HG02943 (cell line): ENCODE data around the gene CCDC97.

ENCODE experiments used
- ATAC-seq: cut with Tn5 transposase; IDR thresholded peaks from one replicate; pipeline ENCODE4 v1.9.1; 2021; ENCODE audit warnings: mild to moderate bottlenecking, low read depth, moderate library complexity; ENCODE audit not compliant: unreplicated experiment

The CCDC97 gene

GRCh38 chr19:41297628-41298347, 12.2 kb upstream of the CCDC97 start:
- peak; percentile 67 for ATAC-seq

DNA sequence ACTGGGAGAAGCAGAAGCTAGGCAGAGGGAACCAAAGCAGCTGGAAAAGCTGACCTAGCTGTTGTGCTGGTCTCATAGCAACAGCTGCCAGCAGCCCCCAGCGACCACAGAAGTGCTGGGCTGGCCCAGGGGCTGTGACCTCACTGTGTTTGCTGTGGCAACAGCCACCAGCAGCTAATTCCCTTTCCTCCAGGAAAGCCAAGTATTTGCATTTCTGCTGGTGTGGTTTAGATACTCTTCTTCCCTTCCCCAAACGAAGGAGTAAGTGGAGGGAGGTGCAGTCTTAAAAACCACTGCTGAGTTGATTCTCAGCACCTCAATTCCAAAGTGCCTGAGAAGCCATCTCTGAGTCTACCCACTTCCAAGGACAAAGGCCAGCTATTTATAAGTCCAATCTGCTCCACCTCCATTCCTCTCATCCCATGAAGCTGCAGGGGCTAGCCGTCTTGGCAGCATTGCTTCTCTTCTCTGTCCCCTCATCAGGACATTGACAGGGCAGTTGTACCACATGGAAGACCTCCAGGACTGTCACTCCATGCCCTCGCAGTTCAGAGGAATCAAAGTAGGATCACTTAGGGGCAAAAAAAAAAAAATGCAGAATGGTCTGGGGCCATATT, 11.5 kb upstream of the CCDC97 start:
- ATAC-seq = peak; percentile 31

GRCh38 chr19:41299046-41299754, 10.8 kb upstream of the CCDC97 start:
- ATAC-seq = no peak

- ATAC-seq = no peak
Measured at GRCh38 chr19:41299755-41300089, 10.2 kb upstream of the CCDC97 start.

- ATAC-seq = no peak
Measured at GRCh38 chr19:41300555-41300954, 9.4 kb upstream of the CCDC97 start.

DNA sequence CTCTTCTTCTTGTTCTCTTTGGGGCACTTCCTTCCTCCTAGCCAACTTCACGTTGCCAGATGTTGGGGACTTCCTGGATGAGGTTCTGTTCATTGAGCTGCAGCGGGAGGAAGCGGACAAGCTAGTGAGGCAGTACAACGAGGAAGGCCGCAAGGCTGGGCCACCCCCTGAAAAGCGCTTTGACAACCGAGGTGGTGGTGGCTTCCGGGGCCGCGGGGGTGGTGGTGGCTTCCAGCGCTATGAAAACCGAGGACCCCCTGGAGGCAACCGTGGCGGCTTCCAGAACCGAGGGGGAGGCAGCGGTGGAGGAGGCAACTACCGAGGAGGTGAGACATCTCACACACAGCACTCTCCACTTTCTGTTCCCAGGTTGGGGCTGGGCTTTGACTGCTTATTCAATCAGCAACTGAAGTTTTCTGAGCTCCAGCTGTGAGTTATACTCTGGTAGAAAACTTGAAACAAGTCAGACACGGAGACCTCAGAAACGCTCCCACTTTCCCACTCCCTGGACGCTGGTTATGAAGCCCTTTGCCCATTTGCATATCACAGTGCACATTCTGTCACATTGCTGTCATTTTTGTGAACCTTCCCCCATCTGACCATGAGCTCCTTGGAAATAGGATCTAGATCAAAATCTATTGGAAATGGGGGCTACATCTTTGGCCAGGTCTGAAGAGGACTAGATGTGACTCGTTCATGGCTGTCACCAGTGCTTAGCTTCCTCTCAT, 7.2 kb upstream of the CCDC97 start:
- ATAC-seq = no peak

DNA sequence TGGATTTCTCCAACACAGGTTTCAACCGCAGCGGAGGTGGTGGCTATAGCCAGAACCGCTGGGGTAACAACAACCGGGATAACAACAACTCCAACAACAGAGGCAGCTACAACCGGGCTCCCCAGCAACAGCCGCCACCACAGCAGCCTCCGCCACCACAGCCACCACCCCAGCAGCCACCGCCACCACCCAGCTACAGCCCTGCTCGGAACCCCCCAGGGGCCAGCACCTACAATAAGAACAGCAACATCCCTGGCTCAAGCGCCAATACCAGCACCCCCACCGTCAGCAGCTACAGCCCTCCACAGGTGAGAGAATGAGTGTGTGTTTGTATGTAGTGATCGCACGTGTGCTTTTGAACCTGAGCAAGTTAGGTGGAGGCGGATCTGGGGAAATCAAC, 6.0 kb upstream of the CCDC97 start:
- no peak for ATAC-seq

GRCh38 chr19:41304706-41305483, 5.1 kb upstream of the CCDC97 start:
- ATAC-seq = no peak

GRCh38 chr19:41305927-41306793, 3.8 kb upstream of the CCDC97 start:
- ATAC-seq = no peak

DNA sequence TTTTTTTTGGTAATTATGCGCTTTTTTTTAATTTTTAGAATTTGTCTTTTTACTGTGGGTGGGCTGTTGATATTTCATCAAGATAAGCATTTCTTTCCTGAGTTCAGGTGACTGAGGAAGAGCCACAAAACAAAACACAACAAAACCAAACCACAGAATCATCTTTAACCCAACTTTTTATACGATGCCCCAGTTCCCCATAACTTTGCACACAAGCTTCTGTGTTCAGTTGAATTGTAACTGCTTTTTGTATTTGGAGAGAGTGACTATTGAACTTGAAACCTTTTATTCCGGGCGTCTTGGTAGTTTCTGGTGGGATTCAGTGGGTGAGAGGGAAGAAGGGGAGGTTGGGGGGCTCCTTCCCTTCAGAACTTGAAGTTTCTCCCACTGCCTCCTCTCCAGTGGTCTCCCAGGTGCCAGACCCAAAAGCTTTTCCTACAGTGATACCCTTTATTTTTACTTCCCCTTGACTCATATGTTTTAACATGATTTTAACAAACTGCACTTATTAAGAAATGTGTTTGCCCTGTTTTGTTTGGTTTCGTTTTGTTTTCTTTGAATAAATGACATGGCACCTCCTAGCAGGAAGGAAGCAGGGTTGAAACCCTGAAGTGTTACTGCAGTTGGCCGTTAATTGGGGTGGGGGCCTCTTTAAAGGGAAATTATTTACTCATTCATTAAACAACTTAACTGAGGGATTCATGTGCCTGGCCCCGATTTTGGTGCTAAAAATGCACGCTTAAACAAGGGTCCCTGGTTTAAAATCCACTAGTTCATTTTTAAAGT, 2.7 kb upstream of the CCDC97 start:
- no peak for ATAC-seq

DNA sequence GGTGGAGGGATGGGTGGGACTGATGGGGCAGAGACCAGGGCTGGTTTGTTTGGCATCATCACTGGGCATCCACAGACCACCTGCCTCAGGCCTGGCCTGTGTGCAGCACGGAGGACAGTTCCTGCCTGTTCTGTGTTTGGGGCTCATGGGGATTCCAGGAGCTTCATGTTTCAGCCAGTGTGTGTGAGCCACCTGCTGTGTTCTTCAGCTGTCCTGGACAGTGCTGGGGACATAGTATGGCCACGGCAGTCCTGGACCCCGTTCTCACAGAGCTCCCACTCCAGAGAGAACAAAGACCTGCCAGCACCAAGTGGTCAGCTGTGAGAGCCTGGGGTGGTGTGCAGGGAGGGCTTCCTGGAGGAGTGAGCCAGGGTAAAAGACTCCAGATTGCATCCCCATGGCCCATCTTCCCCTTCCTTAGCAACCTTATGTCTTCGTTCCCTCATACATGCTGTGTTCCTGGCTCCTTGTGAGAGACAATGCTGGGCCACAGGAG, 2.0 kb upstream of the CCDC97 start:
- ATAC-seq = no peak

- no peak for ATAC-seq
Measured at GRCh38 chr19:41308450-41309179, 1.4 kb upstream of the CCDC97 start.

DNA sequence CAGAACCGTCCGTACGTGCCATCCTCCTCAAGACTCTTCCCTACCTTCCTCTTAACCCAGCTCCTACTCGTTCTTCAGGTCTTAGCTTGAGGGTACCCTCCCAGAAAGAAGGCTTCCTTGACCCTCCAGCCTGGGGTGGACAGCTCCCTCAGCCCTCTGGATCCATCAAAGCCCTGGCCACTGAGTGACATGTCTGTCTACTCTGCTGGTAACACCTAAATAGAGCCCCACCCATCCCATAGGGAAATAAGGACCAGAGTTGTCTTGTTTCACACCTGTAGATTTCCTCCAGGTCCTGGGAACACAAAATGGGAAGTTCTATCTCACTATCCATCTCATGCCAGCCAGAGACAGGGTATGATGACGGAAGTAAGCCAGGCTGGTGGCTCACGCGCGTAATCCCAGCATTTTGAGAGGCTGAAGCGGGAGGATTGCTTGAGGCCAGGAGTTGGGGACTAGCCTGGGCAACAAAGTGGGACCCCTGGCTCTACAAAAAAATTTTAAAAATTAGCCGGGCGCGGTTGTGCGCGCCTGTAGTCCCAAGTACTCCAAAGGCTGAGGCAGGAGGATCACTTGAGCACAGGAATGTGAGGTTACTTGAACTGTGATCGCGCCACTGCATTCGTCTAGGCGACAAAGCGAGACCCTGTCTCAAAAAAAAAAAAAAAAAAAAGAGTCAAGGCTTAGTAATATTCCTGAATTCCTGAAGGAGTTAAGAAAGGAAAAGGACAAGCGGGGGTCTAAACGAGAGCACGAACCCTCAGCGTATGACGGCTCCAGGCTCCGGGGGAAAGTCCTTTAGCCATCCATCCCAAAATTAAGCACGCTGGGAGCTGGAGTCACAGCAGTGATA, 566 bp upstream of the CCDC97 start:
- ATAC-seq = no peak

- no peak for ATAC-seq
Measured at GRCh38 chr19:41311072-41311471, 1.1 kb downstream of the CCDC97 start.

- ATAC-seq = no peak
Measured at GRCh38 chr19:41311613-41312012, 1.6 kb downstream of the CCDC97 start.

- no peak for ATAC-seq
Measured at GRCh38 chr19:41316306-41316920, 6.4 kb downstream of the CCDC97 start.
